Stimulated activated CD8-positive, alpha-beta memory T cell treated with anti-CD3 and anti-CD28 coated beads, Interleukin-12 subunit alpha, Interleukin-12 subunit beta, amount 100 ng/mL, for 24 hours (primary cell): ENCODE results near the gene LHFPL2.
"Not testable (repeated sequence)": the region's sequence is repeated elsewhere in the genome, so short reads cannot be mapped to it uniquely, and the experiment has no call there.

ENCODE experiments used
- DNase-seq: peaks from one replicate; pipeline ENCODE4 v3.0.0-alpha.2; 2020; ENCODE audit errors: extremely low read depth

LHFPL2 gene

GRCh38 chr5:78640662-78641474 is 7.7 kb downstream of the LHFPL2 start:
- no peak for DNase-seq

- no peak for DNase-seq
Observed at GRCh38 chr5:78639791-78640190, 8.8 kb downstream of the LHFPL2 start.

DNA sequence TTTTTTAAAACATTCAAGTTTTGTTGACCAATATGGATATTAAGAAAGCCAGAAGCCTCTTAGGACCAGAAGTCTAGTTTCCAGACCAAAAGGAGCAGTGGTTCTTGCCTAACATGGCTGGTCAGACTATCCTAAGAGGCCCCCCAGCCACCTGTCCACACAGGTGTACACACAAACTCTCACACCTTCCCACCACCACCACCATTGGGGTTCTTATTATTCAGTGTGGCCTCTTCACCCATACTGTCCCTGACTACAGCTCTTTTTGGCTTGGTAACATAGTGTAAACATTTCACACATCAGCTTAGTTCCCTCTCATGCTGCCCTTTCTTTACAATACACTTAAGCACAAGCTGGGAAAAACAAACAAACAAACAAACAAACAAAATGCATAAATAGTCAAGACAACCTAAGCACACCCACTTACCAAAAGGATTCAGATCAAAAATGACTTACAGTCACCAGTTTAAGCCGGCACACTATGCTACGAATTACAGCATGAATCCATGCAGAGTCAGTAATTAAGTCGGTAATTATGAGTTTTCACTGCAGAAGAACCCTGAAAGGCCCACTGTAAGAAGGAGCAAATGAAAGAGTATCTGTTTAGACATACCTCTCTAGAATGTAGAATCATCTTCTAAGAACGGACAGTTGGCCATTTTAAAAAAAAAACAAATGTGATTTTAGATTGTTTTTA is 9.5 kb downstream of the LHFPL2 start:
- DNase-seq: no peak

DNA sequence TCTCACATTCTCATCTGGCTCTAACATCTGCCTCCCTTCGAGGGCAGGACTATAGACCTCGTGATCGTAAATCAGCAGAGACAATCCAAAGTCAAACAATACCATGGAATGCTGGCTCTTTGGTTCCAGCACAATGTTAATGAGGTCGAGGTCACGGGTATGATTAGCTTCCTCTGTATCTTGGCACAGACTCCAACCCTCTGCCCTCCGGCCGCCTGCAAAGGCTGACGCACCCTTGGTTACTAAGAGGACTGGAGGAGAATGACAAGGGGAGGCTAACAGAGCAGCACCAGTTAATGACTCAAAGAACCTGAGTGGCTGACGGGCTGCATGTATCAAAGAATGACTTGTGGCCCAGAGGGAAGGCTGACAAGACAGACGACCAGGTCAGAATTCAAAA is 10.1 kb downstream of the LHFPL2 start:
- DNase-seq: no peak

GRCh38 chr5:78637468-78637867 is 11.1 kb downstream of the LHFPL2 start:
- DNase-seq: no peak

DNA sequence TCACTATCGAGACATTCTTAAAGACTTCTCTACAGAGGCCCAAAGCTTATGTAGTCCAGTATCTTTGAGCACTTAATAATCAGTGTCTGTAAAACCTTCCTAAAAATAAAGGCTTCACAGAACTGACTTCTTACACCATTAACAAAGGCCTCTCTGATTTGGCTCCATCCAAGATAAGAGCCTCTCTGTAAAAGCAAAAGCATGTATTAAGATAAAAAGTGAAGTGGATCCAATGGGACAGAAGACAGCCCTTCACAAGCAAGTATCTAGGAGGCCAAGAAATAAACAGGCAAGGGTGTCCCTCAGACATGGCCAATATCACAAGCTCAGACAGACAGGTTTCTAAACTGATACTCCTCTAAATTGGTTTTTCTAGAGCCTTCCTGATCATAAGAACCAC is 11.9 kb downstream of the LHFPL2 start:
- no peak for DNase-seq

DNA sequence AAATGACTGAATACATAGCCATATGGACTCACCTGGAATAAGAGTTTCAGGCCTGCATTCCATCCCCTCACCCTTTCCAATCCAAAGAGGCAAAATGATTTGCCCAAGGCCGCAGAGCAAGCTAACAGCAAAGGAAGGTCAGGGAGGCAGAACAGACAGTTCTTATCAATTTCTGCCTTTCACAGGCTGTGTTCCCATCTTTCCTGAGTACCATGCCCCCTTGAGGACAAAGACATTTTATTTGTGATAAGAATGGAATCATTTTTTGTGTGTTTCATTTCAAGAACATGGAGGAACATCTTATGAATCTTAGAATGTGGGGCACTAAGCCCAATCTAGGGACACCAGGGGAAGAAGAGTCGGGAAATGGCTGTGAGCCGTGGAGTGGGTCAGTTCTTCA is 13.9 kb downstream of the LHFPL2 start:
- DNase-seq: no peak

GRCh38 chr5:78634229-78634628 is 14.3 kb downstream of the LHFPL2 start:
- no peak for DNase-seq

DNA sequence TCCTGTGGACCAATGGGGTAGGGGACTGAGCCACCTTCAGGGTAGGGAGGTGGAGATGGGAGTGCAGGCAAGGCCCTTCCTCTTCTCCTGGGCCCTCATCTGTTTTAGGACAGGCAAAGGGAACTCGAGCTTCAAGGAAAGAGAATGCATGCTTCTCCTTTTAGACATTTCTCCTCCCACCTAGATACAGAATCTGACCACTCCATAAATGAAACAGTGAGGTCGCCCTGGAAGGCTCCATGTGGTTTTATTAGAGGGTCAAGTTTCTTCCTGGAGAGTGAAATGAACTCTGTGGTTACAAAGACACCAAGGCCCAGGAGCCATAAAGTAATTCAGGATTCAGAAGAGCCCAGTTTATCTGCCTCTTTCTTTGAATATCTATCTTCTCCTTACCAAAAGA is 14.9 kb downstream of the LHFPL2 start:
- no peak for DNase-seq

GRCh38 chr5:78632467-78632866 is 16.1 kb downstream of the LHFPL2 start:
- no peak for DNase-seq

DNA sequence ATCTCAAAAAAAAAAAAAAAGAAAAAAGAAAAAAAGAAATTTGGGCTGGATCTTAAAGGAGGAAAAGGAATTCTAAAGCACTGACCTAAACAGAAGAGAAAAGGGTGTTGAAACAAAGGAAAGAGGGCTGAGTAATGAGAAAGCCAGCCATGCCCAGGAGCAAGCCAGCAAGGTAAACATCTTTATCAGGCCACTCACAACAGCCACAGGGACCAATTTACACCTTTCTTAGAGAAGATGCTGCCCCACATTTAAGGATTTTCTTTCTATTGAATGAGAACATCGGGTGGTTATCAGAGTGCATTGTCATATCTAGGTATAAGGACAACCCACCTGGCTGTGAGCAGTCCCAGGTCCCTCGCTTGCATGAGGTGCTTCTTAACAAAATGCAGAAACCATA is 16.6 kb downstream of the LHFPL2 start:
- no peak for DNase-seq

GRCh38 chr5:78630047-78630446 is 18.5 kb downstream of the LHFPL2 start:
- no peak for DNase-seq

DNA sequence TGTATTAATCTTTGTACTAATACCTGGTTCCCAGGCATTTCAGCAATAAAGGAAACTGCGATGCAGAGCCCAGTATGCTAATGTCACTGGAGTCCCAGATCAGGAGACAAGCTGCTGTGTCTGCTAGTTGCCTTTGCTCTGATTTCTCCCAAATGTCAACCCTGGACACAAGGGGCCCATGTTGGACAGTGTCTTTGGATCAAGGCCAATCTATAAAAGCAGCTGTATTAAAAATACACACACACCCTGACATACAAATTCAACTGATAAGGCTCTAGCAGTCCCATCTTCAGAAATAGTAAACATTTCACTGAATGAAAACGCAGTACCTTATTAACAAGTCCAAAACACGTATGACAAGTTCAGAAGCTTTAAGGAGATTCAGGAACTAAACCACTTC is 18.9 kb downstream of the LHFPL2 start:
- no peak for DNase-seq

- DNase-seq: no peak
Observed at GRCh38 chr5:78628270-78628992, 20.1 kb downstream of the LHFPL2 start.

- DNase-seq: no peak
Observed at GRCh38 chr5:78627766-78628165, 20.8 kb downstream of the LHFPL2 start.

DNA sequence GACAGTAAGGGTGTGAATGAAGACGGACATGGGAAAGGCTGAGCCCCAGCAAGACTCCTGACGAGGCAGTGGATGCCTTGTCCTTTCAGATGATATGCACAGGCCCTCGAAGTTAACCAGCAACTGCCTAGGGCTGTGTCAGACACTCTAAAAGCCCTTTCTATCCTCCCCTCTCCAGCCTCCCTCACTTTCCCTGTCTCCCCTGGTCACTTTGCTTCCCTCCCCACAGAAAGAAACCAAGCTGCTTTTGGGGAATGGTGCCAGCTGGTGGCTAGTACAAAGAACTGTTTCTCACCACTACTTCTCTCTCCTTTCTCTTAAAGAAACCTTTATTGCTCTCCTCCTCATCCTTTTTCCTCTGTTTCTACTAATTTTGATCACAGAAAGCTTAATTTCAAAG is 21.4 kb downstream of the LHFPL2 start:
- no peak for DNase-seq

DNA sequence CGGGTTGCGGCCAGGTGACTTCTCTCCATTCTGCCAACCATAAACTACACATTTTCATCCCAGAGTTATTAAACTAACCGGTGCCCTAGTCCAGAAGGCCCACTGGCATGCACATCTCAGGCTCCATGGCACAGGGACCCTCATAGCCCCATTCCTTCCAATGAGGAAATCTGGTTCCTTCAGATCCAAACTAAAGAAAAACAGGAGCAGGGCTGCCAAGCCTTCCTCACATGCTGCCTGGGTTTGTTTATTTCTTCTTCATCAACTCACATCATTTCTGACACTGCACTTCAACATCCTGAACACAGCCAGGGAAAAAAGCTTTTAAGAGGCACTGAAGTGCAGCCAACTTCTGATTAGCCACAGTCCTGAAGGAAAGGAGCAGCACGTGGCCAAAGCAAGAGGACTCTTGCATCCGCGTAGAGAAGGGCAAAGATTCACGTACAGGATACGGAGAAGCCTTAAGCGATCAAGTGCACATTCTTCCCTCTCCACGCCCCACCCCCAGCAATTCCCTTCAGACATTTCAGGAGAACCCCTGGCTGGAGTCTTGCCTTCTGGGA is 22.5 kb downstream of the LHFPL2 start:
- no peak for DNase-seq

DNA sequence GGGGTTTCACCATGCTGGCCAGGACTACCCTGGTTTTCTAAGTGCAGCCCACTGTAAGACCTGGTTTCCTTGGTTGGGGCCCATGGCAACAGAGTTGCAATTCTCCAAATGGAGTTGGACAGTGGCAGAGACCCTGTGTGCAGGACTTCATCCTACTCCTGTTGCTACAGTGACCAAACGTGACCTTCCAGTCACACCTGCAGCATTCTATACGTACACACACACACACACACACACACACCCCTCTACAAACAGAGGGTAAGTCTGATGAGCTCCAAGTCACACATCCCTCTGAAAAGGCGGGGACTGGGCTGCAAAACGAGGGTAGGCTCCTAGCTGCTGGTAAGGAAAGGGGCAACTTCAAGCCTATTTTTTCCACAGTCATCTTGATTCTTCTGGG is 23.6 kb downstream of the LHFPL2 start:
- DNase-seq: no peak

DNA sequence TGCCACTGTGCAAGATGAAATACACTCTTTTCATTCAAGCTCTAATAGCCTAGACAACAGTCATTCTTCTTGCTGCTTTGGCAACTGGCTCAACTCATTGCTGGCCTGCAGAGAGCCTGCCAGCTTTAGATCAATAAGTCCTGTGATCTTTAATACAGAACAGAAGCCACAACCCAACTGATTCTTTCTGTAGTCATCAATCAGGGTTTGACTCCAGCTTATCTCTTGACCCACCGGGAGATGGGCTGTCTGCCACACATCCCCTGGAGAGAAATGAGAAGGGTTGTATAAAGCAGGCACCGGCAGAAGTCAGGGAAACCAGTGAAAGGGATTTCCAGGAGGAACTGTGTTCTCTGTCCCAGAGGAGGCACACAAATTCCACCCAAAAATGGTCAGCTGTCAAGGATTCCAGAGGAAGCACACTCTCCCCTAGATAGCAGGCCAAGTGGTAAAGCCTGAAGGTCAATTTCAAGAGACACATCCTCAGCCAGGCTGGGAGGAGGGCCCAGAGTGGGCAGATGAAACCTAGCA is 24.5 kb downstream of the LHFPL2 start:
- no peak for DNase-seq

GRCh38 chr5:78622302-78622971 is 26.1 kb downstream of the LHFPL2 start:
- no peak for DNase-seq

GRCh38 chr5:78621291-78621738 is 27.3 kb downstream of the LHFPL2 start:
- no peak for DNase-seq

DNA sequence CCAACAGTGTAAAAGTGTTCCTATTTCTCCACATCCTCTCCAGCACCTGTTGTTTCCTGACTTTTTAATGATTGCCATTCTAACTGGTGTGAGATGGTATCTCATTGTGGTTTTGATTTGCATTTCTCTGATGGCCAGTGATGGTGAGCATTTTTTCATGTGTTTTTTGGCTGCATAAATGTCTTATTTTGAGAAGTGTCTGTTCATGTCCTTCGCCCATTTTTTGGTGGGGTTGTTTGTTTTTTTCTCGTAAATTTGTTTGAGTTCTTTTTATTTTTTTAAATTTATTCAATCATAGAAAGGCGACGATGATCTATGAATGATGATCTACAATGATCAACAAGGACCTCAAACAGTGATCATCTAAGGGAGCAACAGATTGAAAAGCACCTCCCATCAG is 28.5 kb downstream of the LHFPL2 start:
- DNase-seq: not testable (repeated sequence)
